GM18861 (cell line): ENCODE measurements around the gene URGCP.
"Not testable (repeated sequence)": the region's sequence is repeated elsewhere in the genome, so short reads cannot be mapped to it uniquely, and the experiment has no call there.

Source experiments
- ATAC-seq: cut with Tn5 transposase; IDR thresholded peaks from one replicate; pipeline ENCODE4 v1.9.1; 2021; ENCODE audit not compliant: unreplicated experiment

URGCP gene

DNA sequence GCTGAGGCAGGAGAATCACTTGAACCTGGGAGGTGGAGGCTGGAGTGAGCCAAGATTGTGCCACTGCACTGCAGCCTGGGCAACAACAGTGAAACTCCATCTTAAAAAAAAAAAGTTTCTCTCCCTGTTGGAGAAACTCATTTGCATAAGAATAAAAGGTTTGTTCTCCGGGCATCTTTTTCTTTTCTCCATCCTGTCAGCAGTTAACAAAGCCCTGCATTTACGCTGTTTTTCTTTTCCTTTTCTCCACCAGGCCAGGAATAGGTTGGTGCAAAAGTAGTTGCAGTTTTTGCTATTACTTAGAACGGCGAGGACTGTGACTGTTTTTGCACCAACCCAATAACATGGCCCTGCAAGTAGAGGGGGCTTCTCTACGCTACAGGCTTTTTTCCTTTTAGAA is 9.5 kb upstream of the URGCP start:
- ATAC-seq, result no peak

- ATAC-seq, result no peak
Observed at GRCh38 chr7:43914795-43915194, 8.4 kb upstream of the URGCP start.

GRCh38 chr7:43905956-43906330 is 453 bp downstream of the URGCP start:
- ATAC-seq, result no peak

DNA sequence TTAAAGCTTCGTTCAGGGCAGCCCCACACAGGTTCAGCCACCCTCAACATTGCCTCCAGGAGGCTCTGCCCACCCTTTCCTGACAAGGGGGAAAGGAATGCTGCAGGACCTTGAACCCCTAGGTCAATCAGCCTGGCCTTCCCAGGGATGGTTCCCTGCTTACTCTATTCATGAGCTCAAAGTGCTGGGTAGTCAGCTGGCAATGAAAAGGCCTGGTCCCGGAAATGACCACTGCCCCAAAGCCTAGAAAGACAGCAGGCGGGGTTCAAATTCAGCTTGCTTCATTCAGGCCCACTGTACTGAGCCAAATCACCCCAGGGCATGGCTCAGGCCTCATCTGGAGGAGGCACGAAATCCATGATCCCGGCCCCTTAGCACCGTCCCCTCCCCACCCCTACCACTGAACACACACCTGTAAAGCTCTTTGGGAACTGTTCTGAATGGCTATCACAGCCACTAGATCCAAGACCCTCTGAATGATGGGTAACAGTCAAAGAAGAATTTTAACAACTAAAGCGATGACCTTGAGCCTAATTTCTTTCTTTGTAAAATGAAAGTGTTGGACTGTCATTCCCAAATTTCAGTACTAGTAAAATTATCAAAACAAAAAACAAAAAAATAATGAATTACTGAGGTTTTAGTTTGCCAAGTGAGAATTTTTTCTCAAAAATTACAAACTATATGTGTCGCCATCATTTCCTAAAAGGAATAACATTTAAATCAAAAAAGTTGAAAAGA is 1.0 kb downstream of the URGCP start:
- ATAC-seq, result no peak

GRCh38 chr7:43904533-43905208 is 1.7 kb downstream of the URGCP start:
- no peak for ATAC-seq

- ATAC-seq, result no peak
Observed at GRCh38 chr7:43902542-43903054, 3.8 kb downstream of the URGCP start.

- ATAC-seq, result not testable (repeated sequence)
Observed at GRCh38 chr7:43898571-43898970, 7.8 kb downstream of the URGCP start.

GRCh38 chr7:43895847-43896415 is 10.5 kb downstream of the URGCP start:
- no peak for ATAC-seq

DNA sequence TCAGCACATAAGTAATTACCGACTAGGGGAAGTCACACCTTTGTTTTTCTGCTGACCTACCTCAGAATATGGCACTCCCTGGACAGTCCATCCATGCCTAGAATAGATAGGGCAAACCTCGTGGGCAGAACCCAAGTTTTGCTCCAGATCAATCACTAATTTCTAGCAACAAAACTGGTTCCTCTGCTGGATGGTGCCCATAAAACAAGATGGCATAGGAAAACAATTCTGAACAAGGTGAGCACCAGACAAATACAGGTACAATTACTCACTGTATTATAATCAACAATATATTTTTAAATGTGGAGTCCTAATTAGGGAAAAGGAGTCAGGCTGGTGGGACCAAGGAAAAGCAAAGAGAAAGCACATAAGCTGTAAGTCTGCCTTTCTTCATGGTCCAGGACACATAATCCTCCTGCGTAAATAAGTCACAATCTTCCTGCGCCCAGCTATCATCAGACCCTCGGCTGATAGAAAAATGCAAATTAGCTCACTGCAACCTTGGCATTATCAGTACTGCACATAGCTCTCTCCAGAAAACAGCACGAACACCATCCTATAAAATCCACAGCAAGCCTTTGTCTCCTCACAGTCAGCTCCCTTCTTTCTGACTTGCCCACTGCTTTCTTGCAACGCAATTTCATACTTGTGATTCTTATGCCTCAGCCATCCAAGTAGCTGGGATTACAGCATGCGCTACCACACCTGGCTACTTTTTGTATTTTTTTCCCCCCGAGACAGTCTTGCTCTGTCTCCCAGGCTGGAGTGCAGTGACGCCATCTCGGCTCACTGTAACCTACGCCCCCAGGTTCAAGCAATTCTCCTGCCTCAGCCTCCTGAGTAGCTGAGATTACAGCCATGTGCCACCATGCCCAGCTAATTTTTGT is 15.1 kb downstream of the URGCP start:
- ATAC-seq, result no peak

GRCh38 chr7:43890468-43890867 is 15.9 kb downstream of the URGCP start:
- ATAC-seq, result no peak

DNA sequence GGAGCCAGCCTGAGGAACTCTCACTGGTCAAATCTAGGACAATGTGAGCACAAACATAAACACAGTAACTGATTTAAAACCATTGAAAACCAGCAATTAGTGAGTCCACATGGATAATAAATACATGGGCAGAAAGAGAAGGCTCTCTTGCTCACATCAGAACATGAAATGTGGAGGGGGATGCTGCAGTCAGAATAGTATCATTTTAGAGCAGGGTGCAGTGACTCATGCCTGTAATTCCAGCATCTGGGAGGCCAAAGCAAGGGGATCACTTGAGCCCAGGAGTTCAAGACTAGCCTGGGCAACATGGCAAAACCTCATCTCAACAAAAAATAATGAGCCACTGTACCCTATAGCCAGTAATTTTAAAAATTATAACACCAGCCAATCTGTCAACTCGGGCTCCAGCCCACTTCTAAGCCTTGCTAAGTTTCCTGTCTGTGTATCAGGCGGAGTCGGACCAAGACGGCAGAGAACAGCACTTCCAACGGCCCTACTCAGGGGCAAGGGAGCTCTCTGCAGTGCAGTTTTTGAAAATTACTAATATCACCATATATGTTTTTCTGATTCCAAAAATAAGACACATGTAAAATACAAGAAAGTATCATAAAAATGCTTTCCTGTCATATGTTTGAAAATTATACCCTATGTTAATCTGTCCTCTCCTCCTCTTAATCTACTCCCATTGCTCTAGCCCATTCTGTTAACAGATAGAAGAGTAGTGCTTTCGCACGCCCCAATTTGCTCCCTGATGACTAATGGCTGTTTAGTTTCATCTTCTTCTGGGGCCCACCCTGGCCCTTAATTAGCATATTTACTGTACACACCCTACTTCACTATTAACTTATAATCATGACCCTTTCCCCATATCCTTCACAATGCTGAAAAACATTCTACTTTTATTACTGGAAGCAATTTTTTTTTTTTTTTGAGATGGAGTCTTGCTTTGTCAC is 17.1 kb downstream of the URGCP start:
- ATAC-seq, result no peak

DNA sequence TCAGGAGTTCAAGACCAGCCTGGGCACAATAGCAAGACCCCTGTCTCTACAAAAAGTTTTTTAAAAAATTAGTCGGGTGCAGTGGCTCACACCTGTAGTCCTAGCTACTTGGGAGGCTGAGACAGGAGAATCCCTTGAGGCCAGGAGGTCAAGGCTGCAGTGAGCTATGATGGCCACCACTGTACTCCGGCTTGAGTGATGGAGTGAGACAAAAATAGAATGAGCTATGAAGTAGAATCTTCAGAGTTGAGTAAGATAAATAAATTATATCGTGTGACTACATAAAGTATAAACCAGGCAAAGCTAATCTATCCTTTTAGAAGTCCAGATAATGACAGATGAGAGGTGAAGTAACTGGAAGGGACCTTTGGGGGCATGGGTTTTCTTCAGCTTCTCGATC is 21.8 kb downstream of the URGCP start:
- ATAC-seq, result no peak

DNA sequence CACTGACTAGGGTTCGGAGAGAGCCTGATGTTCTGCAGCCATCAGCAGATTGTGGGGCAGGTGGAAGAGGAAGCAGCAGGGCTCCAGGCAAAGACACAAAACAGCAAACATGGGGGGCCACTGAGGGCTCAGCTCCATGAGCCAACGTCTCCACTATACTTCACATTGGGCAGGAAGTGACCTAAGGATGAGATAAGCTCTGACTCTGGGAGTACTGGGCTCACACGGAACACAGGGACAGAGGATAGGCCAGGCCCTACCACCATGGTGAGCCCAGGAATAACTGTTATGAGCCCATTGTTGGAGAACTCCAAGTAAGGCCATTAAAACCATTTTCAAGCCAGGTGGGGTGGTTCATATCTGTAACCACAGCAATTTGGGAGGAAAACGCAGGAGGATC is 22.2 kb downstream of the URGCP start:
- no peak for ATAC-seq

DNA sequence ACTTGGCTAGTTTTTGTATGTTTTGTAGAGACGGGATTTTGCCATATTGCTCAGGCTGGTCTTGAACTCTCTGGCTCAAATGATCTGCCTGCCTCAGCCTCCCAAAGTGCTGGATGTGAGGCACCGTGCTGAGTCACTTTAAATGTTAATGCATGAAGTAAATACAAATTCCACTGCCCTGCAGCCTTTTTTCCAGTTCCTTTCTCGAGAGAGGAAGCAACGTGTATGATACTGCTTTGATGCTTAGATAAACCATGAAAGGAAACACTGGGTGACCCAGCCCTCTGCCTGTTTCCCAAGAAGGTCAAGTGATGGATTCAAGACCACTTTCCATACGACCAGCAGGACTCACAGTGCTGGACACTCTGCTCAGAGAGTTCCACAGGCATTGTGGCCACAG is 25.8 kb downstream of the URGCP start:
- no peak for ATAC-seq

- ATAC-seq, result no peak
Observed at GRCh38 chr7:43879477-43879876, 26.9 kb downstream of the URGCP start.

GRCh38 chr7:43878867-43879266 is 27.5 kb downstream of the URGCP start:
- ATAC-seq, result no peak

- no peak for ATAC-seq
Observed at GRCh38 chr7:43877968-43878864, 28.2 kb downstream of the URGCP start.

- ATAC-seq, result no peak
Observed at GRCh38 chr7:43876976-43877745, 29.2 kb downstream of the URGCP start.
